ENCODE measurements around the gene AADACL4.

The AADACL4 gene

GRCh38 chr1:12630946-12631530, 12.8 kb upstream of the AADACL4 start:
- Histone ChIP-seq H3K9me3 (ENCODE audit: insufficient read depth, low read depth, low read length) (peaks cover 12% of the 10 kb centered on the region), H3K27me3 (ENCODE audit: insufficient read depth, low read length) (no peaks in the 10 kb centered on the region), H3K36me3 (ENCODE audit: insufficient read depth, low read length) (no peaks in the 10 kb centered on the region), H3K9ac (ENCODE audit: low read depth, low read length) (no peak overlapping the region), H3K27ac (ENCODE audit: low read depth, low read length) (no peak overlapping the region; the same call in 1 of the 2 replicates), H3K4me1 (ENCODE audit: insufficient read depth, low read length) (peaks cover 15% of the 10 kb centered on the region), H3K4me3 (ENCODE audit: low read length) (no peak overlapping the region)
- WGBS: 90% methylated on average over 6 of the region's 6 CpGs

- WGBS: 95% methylated on average over 8 of the region's 8 CpGs
- Histone ChIP-seq H3K9ac (ENCODE audit: low read depth, low read length) (no peak overlapping the region), H3K27ac (ENCODE audit: low read depth, low read length) (no peak overlapping the region), H3K36me3 (ENCODE audit: insufficient read depth, low read length) (no peaks in the 10 kb centered on the region), H3K4me3 (ENCODE audit: low read length) (no peak overlapping the region), H3K9me3 (ENCODE audit: insufficient read depth, low read depth, low read length) (peaks cover 12% of the 10 kb centered on the region), H3K4me1 (ENCODE audit: insufficient read depth, low read length) (peaks cover 20% of the 10 kb centered on the region), H3K27me3 (ENCODE audit: insufficient read depth, low read length) (no peaks in the 10 kb centered on the region)
Measured at GRCh38 chr1:12631571-12631970, 12.3 kb upstream of the AADACL4 start.

GRCh38 chr1:12634156-12634555, 9.7 kb upstream of the AADACL4 start:
- Histone ChIP-seq H3K27ac (ENCODE audit: low read depth, low read length) (no peak overlapping the region), H3K27me3 (ENCODE audit: insufficient read depth, low read length) (no peaks in the 10 kb centered on the region), H3K4me1 (ENCODE audit: insufficient read depth, low read length) (peaks cover 16% of the 10 kb centered on the region), H3K36me3 (ENCODE audit: insufficient read depth, low read length) (no peaks in the 10 kb centered on the region), H3K9ac (ENCODE audit: low read depth, low read length) (no peak overlapping the region), H3K4me3 (ENCODE audit: low read length) (no peak overlapping the region), H3K9me3 (ENCODE audit: insufficient read depth, low read depth, low read length) (peaks cover 19% of the 10 kb centered on the region)
- WGBS: 95% methylated on average over 7 of the region's 8 CpGs

GRCh38 chr1:12634696-12635202, 9.1 kb upstream of the AADACL4 start:
- no peak overlapping the region for H3K27ac ChIP-seq (ENCODE audit: low read depth, low read length)
- H3K9ac ChIP-seq (ENCODE audit: low read depth, low read length): no peak overlapping the region
- no peaks in the 10 kb centered on the region for H3K27me3 ChIP-seq (ENCODE audit: insufficient read depth, low read length)
- peaks cover 12% of the 10 kb centered on the region; the same call in 1 of the 2 replicates for H3K4me1 ChIP-seq (ENCODE audit: insufficient read depth, low read length)
- H3K36me3 ChIP-seq (ENCODE audit: insufficient read depth, low read length): no peaks in the 10 kb centered on the region
- H3K9me3 ChIP-seq (ENCODE audit: insufficient read depth, low read depth, low read length): peaks cover 25% of the 10 kb centered on the region
- no peak overlapping the region for H3K4me3 ChIP-seq (ENCODE audit: low read length)
- 94% methylated on average over 18 of the region's 18 CpGs for WGBS

GRCh38 chr1:12636098-12636950, 7.6 kb upstream of the AADACL4 start:
- H3K36me3 ChIP-seq (ENCODE audit: insufficient read depth, low read length): no peaks in the 10 kb centered on the region
- H3K4me1 ChIP-seq (ENCODE audit: insufficient read depth, low read length): peaks cover 8% of the 10 kb centered on the region; the same call in 1 of the 2 replicates
- peak overlapping the region; percentile 66; the same call in 1 of the 2 replicates for H3K27ac ChIP-seq (ENCODE audit: low read depth, low read length)
- peak overlapping the region; percentile 19; the same call in 1 of the 2 replicates for H3K9ac ChIP-seq (ENCODE audit: low read depth, low read length)
- peaks cover 34% of the 10 kb centered on the region for H3K9me3 ChIP-seq (ENCODE audit: insufficient read depth, low read depth, low read length)
- no peaks in the 10 kb centered on the region for H3K27me3 ChIP-seq (ENCODE audit: insufficient read depth, low read length)
- no peak overlapping the region for H3K4me3 ChIP-seq (ENCODE audit: low read length)
- 89% methylated on average over 15 of the region's 15 CpGs for WGBS

- H3K9ac ChIP-seq (ENCODE audit: low read depth, low read length): no peak overlapping the region
- H3K9me3 ChIP-seq (ENCODE audit: insufficient read depth, low read depth, low read length): peaks cover 34% of the 10 kb centered on the region
- no peaks in the 10 kb centered on the region for H3K36me3 ChIP-seq (ENCODE audit: insufficient read depth, low read length)
- WGBS: 95% methylated on average over 8 of the region's 8 CpGs
- H3K4me1 ChIP-seq (ENCODE audit: insufficient read depth, low read length): peaks cover 8% of the 10 kb centered on the region; the same call in 1 of the 2 replicates
- no peak overlapping the region for H3K27ac ChIP-seq (ENCODE audit: low read depth, low read length)
- H3K4me3 ChIP-seq (ENCODE audit: low read length): no peak overlapping the region
- H3K27me3 ChIP-seq (ENCODE audit: insufficient read depth, low read length): no peaks in the 10 kb centered on the region
Measured at GRCh38 chr1:12637693-12638092, 6.2 kb upstream of the AADACL4 start.

GRCh38 chr1:12640237-12640957, 3.5 kb upstream of the AADACL4 start:
- H3K27me3 ChIP-seq (ENCODE audit: insufficient read depth, low read length): no peaks in the 10 kb centered on the region
- WGBS: 94% methylated on average over 7 of the region's 7 CpGs
- H3K9me3 ChIP-seq (ENCODE audit: insufficient read depth, low read depth, low read length): peaks cover 34% of the 10 kb centered on the region
- no peaks in the 10 kb centered on the region for H3K36me3 ChIP-seq (ENCODE audit: insufficient read depth, low read length)
- peaks cover 8% of the 10 kb centered on the region; the same call in 1 of the 2 replicates for H3K4me1 ChIP-seq (ENCODE audit: insufficient read depth, low read length)
- H3K27ac ChIP-seq (ENCODE audit: low read depth, low read length): no peak overlapping the region
- no peak overlapping the region for H3K9ac ChIP-seq (ENCODE audit: low read depth, low read length)
- H3K4me3 ChIP-seq (ENCODE audit: low read length): no peak overlapping the region

- Histone ChIP-seq H3K4me1 (ENCODE audit: insufficient read depth, low read length) (peaks cover 8% of the 10 kb centered on the region; the same call in 1 of the 2 replicates), H3K27ac (ENCODE audit: low read depth, low read length) (no peak overlapping the region), H3K9ac (ENCODE audit: low read depth, low read length) (no peak overlapping the region), H3K4me3 (ENCODE audit: low read length) (no peak overlapping the region), H3K27me3 (ENCODE audit: insufficient read depth, low read length) (no peaks in the 10 kb centered on the region), H3K36me3 (ENCODE audit: insufficient read depth, low read length) (no peaks in the 10 kb centered on the region), H3K9me3 (ENCODE audit: insufficient read depth, low read depth, low read length) (peaks cover 34% of the 10 kb centered on the region)
Measured at GRCh38 chr1:12640958-12641272, 3.0 kb upstream of the AADACL4 start.

GRCh38 chr1:12643079-12643478, 806 bp upstream of the AADACL4 start:
- H3K9me3 ChIP-seq (ENCODE audit: insufficient read depth, low read depth, low read length): peaks cover 30% of the 10 kb centered on the region
- H3K9ac ChIP-seq (ENCODE audit: low read depth, low read length): no peak overlapping the region
- no peak overlapping the region for H3K4me3 ChIP-seq (ENCODE audit: low read length)
- 89% methylated on average over 1 of the region's 2 CpGs for WGBS
- H3K27ac ChIP-seq (ENCODE audit: low read depth, low read length): no peak overlapping the region
- H3K27me3 ChIP-seq (ENCODE audit: insufficient read depth, low read length): no peaks in the 10 kb centered on the region
- H3K36me3 ChIP-seq (ENCODE audit: insufficient read depth, low read length): no peaks in the 10 kb centered on the region
- H3K4me1 ChIP-seq (ENCODE audit: insufficient read depth, low read length): no peaks in the 10 kb centered on the region

GRCh38 chr1:12644237-12644636, 352 bp downstream of the AADACL4 start:
- H3K4me3 ChIP-seq (ENCODE audit: low read length): no peak overlapping the region
- no peak overlapping the region for H3K9ac ChIP-seq (ENCODE audit: low read depth, low read length)
- H3K9me3 ChIP-seq (ENCODE audit: insufficient read depth, low read depth, low read length): peaks cover 26% of the 10 kb centered on the region
- 95% methylated on average over 2 of the region's 2 CpGs for WGBS
- H3K27me3 ChIP-seq (ENCODE audit: insufficient read depth, low read length): no peaks in the 10 kb centered on the region
- H3K36me3 ChIP-seq (ENCODE audit: insufficient read depth, low read length): no peaks in the 10 kb centered on the region
- no peak overlapping the region for H3K27ac ChIP-seq (ENCODE audit: low read depth, low read length)
- H3K4me1 ChIP-seq (ENCODE audit: insufficient read depth, low read length): no peaks in the 10 kb centered on the region

- Histone ChIP-seq H3K4me1 (ENCODE audit: insufficient read depth, low read length) (no peaks in the 10 kb centered on the region), H3K9ac (ENCODE audit: low read depth, low read length) (no peak overlapping the region), H3K4me3 (ENCODE audit: low read length) (no peak overlapping the region), H3K27ac (ENCODE audit: low read depth, low read length) (no peak overlapping the region), H3K27me3 (ENCODE audit: insufficient read depth, low read length) (no peaks in the 10 kb centered on the region), H3K9me3 (ENCODE audit: insufficient read depth, low read depth, low read length) (peaks cover 20% of the 10 kb centered on the region), H3K36me3 (ENCODE audit: insufficient read depth, low read length) (no peaks in the 10 kb centered on the region)
- WGBS: 90% methylated on average over 2 of the region's 2 CpGs
Measured at GRCh38 chr1:12644829-12645228, 944 bp downstream of the AADACL4 start.

Measured in HUES64 (cell line).